Smooth muscle cell (in vitro differentiated cells): ENCODE data around the gene SGSM1. TPM values are rescaled to one million over a fixed set of nuclear protein-coding genes. Genes with fewer than 3 reads are reported as not detected.
A peak's percentile ranks its signal among the peaks of the same experiment; 100 is the strongest.

ENCODE experiments used
- DNase-seq: peaks from one replicate; lab custom pipeline; 2025; ENCODE audit not compliant: unreplicated experiment; lab: John Stamatoyannopoulos, UW
- H2AFZ ChIP-seq: fragments of 200-600 bp; sonication (generic); 2 replicates; pipeline ENCODE4 v1.6.0; 2016; ENCODE audit warnings: antibody characterized with exemption, low read depth, mild to moderate bottlenecking
- H3F3A ChIP-seq: fragments of 200-600 bp; sonication (generic); 2 replicates; pipeline ENCODE4 v1.6.0; 2017; ENCODE audit warnings: antibody characterized with exemption, low read depth
- H3K27ac ChIP-seq: fragments of 200-600 bp; sonication (generic); 2 replicates; pipeline ENCODE4 v1.5.1; 2016; ENCODE audit warnings: low read depth, mild to moderate bottlenecking
- H3K27me3 ChIP-seq: fragments of 200-600 bp; sonication (generic); 2 replicates; pipeline ENCODE4 v1.6.1; 2016; ENCODE audit warnings: low read depth, mild to moderate bottlenecking
- H3K36me3 ChIP-seq: fragments of 200-600 bp; sonication (generic); 2 replicates; pipeline ENCODE4 v1.5.1; 2016; ENCODE audit warnings: low read depth
- H3K4me1 ChIP-seq: fragments of 200-600 bp; sonication (generic); 2 replicates; pipeline ENCODE4 v1.5.1; 2016; ENCODE audit warnings: low read depth
- H3K4me2 ChIP-seq: fragments of 200-600 bp; sonication (generic); 2 replicates; pipeline ENCODE4 v1.6.0; 2016; ENCODE audit warnings: mild to moderate bottlenecking
- H3K4me3 ChIP-seq: fragments of 200-600 bp; sonication (generic); 2 replicates; pipeline ENCODE4 v1.5.1; 2016; ENCODE audit warnings: mild to moderate bottlenecking
- H3K79me2 ChIP-seq: fragments of 200-600 bp; sonication (generic); 2 replicates; pipeline ENCODE4 v1.6.0; 2016; ENCODE audit warnings: low read depth, mild to moderate bottlenecking
- H3K9ac ChIP-seq: fragments of 200-600 bp; sonication (generic); 2 replicates; pipeline ENCODE4 v1.6.0; 2016; ENCODE audit warnings: low read depth
- H3K9me3 ChIP-seq: fragments of 200-600 bp; sonication (generic); replicated peaks from 2 replicates; pipeline ENCODE4 v1.5.1; 2016; ENCODE audit warnings: low read depth
- H4K20me1 ChIP-seq: fragments of 200-600 bp; sonication (generic); 2 replicates; pipeline ENCODE4 v1.6.0; 2016; ENCODE audit warnings: low read depth
- CTCF ChIP-seq: fragments of 200-600 bp; sonication (generic); IDR thresholded peaks from 2 replicates; pipeline ENCODE4 v1.5.1; 2017; ENCODE audit warnings: borderline replicate concordance, mild to moderate bottlenecking, antibody characterized with exemption; ENCODE audit not compliant: insufficient read depth, poor library complexity, severe bottlenecking
- WGBS: methylation state at CpG from one replicate; pipeline ENCODE4 v1.1.7; 2016; ENCODE audit warnings: low lambda C conversion rate; 5-methylcytosine and 5-hydroxymethylcytosine counted together
- polyA plus RNA-seq: library from polyadenylated mRNA; unstranded; fragments of >200 nt; fragmentation: Nextera tagmentation; extraction: Ambion mirVana; gene quantifications from 2 replicates; pipeline ENCODE4 v1.2.1, GENCODE V29; 2016
- total RNA-seq: library from RNA; depleted of rRNA; stranded (reverse); fragments of >200 nt; gene quantifications from 2 replicates; pipeline ENCODE4 v1.2.3, GENCODE V29; 2014

SGSM1 gene
- total and polyA plus RNA-seq, 2 experiments from 2014 or later = 0.18 TPM; not detected in 1

- Histone ChIP-seq H2AFZ (no peak overlapping the region), H3K4me1 (no peaks in the 10 kb centered on the region), H3K4me3 (no peak overlapping the region), H3K27ac (no peak overlapping the region), H4K20me1 (no peaks in the 10 kb centered on the region), H3K4me2 (peak overlapping the region; percentile 20), H3K36me3 (no peaks in the 10 kb centered on the region), H3K27me3 (no peaks in the 10 kb centered on the region), H3F3A (peaks cover 7% of the 10 kb centered on the region), H3K9me3 (no peaks in the 10 kb centered on the region), H3K79me2 (no peaks in the 10 kb centered on the region), H3K9ac (no peak overlapping the region)
- no peak for DNase-seq
- no peak for TF ChIP-seq CTCF
- WGBS = 31% methylated on average over 11 of the region's 11 CpGs
Measured at GRCh38 chr22:24775769-24776492, 30.1 kb upstream of the SGSM1 start.

- Histone ChIP-seq H2AFZ (no peak overlapping the region), H3K9me3 (no peaks in the 10 kb centered on the region), H3K79me2 (no peaks in the 10 kb centered on the region), H3K36me3 (no peaks in the 10 kb centered on the region), H3K27me3 (no peaks in the 10 kb centered on the region), H3K4me3 (no peak overlapping the region), H3K4me1 (no peaks in the 10 kb centered on the region), H3K27ac (no peak overlapping the region), H3K9ac (no peak overlapping the region), H4K20me1 (no peaks in the 10 kb centered on the region), H3K4me2 (peak overlapping the region; percentile 20), H3F3A (peaks cover 7% of the 10 kb centered on the region)
- TF ChIP-seq CTCF = no peak
- no peak for DNase-seq
- WGBS = 75% methylated on average over 5 of the region's 5 CpGs
Measured at GRCh38 chr22:24776525-24776924, 29.5 kb upstream of the SGSM1 start.

- H3F3A ChIP-seq = no peaks in the 10 kb centered on the region
- H3K4me3 ChIP-seq = no peak overlapping the region
- no peaks in the 10 kb centered on the region for H3K9me3 ChIP-seq
- no peak overlapping the region for H3K4me2 ChIP-seq
- H3K4me1 ChIP-seq = no peaks in the 10 kb centered on the region
- H4K20me1 ChIP-seq = no peaks in the 10 kb centered on the region
- WGBS = 87% methylated on average over 3 of the region's 3 CpGs
- H3K36me3 ChIP-seq = no peaks in the 10 kb centered on the region
- H3K27ac ChIP-seq = no peak overlapping the region
- no peaks in the 10 kb centered on the region for H3K79me2 ChIP-seq
- no peak for DNase-seq
- H2AFZ ChIP-seq = no peak overlapping the region
- TF ChIP-seq CTCF = no peak
- H3K9ac ChIP-seq = no peak overlapping the region
- H3K27me3 ChIP-seq = no peaks in the 10 kb centered on the region
Measured at GRCh38 chr22:24789516-24789915, 16.5 kb upstream of the SGSM1 start.

GRCh38 chr22:24791362-24791761, 14.6 kb upstream of the SGSM1 start:
- no peak overlapping the region for H3K4me2 ChIP-seq
- H3K27me3 ChIP-seq = no peaks in the 10 kb centered on the region
- no peak for TF ChIP-seq CTCF
- H3K9ac ChIP-seq = no peak overlapping the region
- no peaks in the 10 kb centered on the region for H3K4me1 ChIP-seq
- no peaks in the 10 kb centered on the region for H3K36me3 ChIP-seq
- H3K27ac ChIP-seq = no peak overlapping the region
- 97% methylated on average over 6 of the region's 6 CpGs for WGBS
- H3K79me2 ChIP-seq = no peaks in the 10 kb centered on the region
- H2AFZ ChIP-seq = no peak overlapping the region
- no peaks in the 10 kb centered on the region for H3F3A ChIP-seq
- no peak for DNase-seq
- H3K4me3 ChIP-seq = no peak overlapping the region
- H3K9me3 ChIP-seq = no peaks in the 10 kb centered on the region
- no peaks in the 10 kb centered on the region for H4K20me1 ChIP-seq
